A673 (cell line): ENCODE measurements around the gene CTNNA3.

Source experiments
- CTCF ChIP-seq: fragments of 300-800, 200-600 bp; sonication (generic); conservative IDR thresholded peaks from 2 replicates; pipeline ENCODE4 v1.5.1; 2017; ENCODE audit warnings: low read depth, mild to moderate bottlenecking, antibody characterized with exemption, low read length, moderate library complexity, mixed read lengths
- EZH2 ChIP-seq: fragments of 200-600 bp; sonication (generic); IDR thresholded peaks from 2 replicates; pipeline ENCODE4 v1.6.1; 2017; ENCODE audit warnings: borderline replicate concordance, low read depth, mild to moderate bottlenecking, mixed read lengths, antibody characterized with exemption, low read length; ENCODE audit not compliant: poor library complexity, severe bottlenecking

- TF ChIP-seq CTCF (no peak), EZH2 (no peak)
Observed at GRCh38 chr10:67607472-67607871, 88.5 kb downstream of the CTNNA3 start.
